Effector CD4-positive, alpha-beta T cell (primary cell): ENCODE results near the gene PITX2. TPM values are rescaled to one million over a fixed set of nuclear protein-coding genes. Genes with fewer than 3 reads are reported as not detected.

ENCODE experiments used
- DNase-seq: peaks from one replicate; pipeline ENCODE4 v3.0.0-alpha.2; 2020
- total RNA-seq: gene quantifications from one replicate; lab custom pipeline; 2026; lab: John Stamatoyannopoulos, UW

PITX2 gene
- total RNA-seq = not detected

DNA sequence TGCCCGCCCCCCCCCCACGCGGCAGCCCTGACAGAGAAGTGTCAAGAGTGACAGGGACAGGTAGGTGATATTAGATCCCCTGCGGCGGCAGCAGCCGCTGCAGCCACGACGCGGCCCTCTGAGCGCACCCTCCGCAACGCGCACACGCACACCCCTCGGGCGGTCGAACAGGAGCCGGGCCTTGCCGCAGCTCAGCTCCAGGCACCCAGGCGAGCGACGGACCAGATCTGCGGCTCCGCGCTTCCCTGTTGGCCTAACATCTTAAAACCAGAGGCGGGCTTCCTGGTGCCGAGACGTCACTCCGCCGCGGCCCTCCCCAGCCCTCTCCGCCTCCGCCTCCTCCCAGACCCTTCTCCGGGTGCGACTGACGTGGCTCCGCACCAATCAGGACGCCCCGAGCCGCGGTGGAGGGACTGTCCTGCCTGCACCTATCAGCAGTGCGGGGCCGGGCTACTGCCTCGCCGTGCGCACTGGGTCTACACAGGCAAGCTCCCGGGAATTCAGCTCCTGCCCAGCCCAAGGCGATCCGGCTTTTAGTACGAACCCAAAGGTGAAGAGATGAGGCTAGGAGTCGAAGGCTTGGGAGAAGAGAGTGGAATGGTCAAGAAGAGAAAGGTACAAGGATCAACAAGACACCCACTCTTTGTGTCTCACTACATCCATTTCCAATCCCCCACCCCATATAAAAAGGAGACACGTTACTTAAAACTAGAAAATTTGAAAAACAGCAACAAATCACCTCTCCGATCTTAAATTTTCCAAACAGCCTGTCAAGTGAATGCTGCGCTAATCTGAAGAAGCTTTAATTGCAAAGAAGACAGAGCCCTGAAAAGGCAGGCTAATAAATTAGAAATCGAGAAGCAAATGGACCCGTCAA is at the start of gene PITX2:
Gene PITX2, minus strand, starts transcription at position 237 of the 877 bp plus-strand sequence. CDS start 617 bp downstream, outside the sequence.
- DNase-seq = no peak

- DNase-seq = no peak
Observed at GRCh38 chr4:110671679-110672078, 48.8 kb upstream of the PITX2 start.

DNA sequence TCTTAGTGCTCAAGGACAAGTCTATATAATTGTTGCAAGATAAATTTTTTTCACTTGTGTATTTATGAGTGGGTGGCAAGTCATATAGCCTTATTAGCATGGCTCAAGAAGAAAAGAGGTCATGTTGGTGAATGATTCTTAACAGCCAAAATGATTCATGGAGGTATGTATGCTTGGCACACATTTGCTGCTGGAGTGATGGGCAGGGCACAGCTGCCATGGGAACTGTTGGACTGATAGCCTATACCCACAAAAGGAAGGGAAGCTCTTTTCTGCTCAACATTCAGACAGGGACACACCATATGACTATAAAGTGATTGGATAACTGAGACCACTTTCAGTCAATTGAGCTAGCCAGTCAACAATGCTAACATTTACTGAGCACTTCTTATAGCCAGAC is 46.8 kb upstream of the PITX2 start:
- DNase-seq = no peak

GRCh38 chr4:110668463-110669235 is 45.8 kb upstream of the PITX2 start:
- DNase-seq = no peak

GRCh38 chr4:110667670-110668069 is 44.8 kb upstream of the PITX2 start:
- no peak for DNase-seq

DNA sequence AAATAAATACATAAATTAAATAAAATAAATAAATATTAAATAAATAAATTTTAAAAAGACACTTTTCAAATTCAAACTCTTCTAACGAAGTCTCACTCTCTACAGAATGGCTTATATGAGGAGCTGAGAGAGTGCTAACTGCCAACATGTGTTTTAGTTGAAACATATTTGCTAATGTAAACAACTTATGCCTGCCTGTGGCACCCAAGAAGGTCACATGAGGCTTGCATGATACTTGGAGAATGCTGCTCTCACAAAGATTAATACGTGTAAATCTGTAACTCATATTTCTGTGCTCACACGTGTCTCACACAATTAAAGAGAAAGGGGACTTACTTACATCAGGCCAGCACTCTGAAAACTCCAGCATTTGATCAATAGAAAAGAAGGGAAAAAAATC is 43.2 kb upstream of the PITX2 start:
- DNase-seq = no peak

- DNase-seq = no peak
Observed at GRCh38 chr4:110663738-110664444, 41.0 kb upstream of the PITX2 start.

GRCh38 chr4:110663206-110663605 is 40.3 kb upstream of the PITX2 start:
- DNase-seq = no peak

GRCh38 chr4:110660755-110661154 is 37.9 kb upstream of the PITX2 start:
- DNase-seq = no peak

- no peak for DNase-seq
Observed at GRCh38 chr4:110654254-110654635, 31.4 kb upstream of the PITX2 start.

DNA sequence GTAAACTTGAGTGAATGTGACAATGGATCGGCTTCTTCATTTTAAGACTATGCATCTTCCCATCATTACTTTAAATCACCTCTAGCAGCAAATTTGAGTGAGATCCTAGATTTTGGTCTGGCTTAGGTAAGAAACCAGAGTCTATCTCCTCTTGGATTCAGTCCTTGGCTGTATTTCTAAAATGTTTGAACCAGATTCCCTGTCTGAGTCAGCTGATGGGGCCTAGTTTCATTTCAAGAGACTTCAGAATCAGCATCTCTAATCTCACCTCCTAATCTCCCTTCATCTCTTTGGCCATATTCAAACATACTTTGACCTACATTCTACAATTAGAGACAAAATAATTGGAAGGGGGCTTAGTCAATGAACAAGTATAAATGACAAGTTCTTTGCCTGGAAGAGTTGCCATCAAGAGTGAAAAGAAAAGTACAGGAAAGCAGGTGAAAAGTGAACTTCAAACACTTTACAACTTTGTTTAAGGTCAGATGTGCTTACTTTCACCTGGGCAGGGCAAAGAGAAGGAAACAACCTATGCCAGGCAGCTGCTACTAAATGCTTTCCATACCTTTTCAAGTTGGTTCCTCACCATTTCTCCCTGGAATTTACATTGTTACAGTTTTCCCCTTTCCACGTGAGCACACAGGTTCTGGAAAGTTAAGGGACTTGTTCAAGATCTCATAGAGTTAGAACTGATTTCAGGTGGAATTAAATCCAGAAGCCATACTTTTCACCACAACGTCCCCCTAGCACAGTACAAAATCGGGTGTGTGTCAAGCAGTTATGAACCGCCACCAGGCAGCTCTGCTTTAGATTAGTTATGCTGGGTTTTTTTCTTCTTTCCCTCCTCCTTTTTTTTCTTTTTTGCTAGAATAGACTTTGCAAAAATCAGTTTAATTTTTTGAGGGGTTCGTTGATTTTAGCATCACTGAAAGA is 30.7 kb upstream of the PITX2 start:
- no peak for DNase-seq

DNA sequence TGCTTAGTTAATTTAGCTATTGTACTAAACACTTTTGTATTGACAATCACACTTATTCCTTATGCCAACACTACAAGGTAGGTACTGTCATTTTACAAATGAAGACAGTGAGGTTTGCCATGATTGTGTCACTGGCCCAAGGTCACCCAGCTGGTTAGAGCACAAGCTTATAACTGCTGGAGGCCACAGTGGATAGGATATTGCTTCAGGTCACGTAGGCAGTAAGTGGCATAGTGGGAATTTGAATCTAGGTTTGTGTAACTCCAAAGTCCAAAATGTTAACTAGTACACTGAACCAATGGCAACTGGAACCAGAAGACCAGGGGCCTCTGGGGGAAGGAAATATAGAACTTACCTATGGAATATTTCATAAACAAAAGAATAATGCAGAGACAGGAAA is 21.1 kb upstream of the PITX2 start:
- DNase-seq = no peak

- no peak for DNase-seq
Observed at GRCh38 chr4:110643096-110643495, 20.2 kb upstream of the PITX2 start.

- DNase-seq = no peak
Observed at GRCh38 chr4:110641218-110641617, 18.3 kb upstream of the PITX2 start.

DNA sequence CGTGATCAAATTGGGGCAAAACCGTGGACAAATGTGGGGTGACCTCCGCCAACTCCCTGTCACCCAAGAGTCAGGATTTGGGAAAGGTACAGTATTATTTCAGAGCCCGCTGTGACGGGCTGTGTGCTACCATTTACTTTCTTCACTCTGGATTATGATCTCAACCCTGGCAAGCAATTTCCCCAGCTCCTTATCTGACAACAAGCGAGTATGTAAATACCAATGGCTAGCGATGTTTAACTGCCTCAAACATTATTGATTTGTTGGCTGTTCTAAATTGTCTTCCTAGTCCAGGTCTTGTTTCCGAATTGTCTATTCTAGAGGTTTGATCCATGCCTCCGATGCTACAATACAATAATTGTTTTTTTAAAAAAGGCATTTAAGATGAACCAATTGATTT is 17.7 kb upstream of the PITX2 start:
- no peak for DNase-seq

DNA sequence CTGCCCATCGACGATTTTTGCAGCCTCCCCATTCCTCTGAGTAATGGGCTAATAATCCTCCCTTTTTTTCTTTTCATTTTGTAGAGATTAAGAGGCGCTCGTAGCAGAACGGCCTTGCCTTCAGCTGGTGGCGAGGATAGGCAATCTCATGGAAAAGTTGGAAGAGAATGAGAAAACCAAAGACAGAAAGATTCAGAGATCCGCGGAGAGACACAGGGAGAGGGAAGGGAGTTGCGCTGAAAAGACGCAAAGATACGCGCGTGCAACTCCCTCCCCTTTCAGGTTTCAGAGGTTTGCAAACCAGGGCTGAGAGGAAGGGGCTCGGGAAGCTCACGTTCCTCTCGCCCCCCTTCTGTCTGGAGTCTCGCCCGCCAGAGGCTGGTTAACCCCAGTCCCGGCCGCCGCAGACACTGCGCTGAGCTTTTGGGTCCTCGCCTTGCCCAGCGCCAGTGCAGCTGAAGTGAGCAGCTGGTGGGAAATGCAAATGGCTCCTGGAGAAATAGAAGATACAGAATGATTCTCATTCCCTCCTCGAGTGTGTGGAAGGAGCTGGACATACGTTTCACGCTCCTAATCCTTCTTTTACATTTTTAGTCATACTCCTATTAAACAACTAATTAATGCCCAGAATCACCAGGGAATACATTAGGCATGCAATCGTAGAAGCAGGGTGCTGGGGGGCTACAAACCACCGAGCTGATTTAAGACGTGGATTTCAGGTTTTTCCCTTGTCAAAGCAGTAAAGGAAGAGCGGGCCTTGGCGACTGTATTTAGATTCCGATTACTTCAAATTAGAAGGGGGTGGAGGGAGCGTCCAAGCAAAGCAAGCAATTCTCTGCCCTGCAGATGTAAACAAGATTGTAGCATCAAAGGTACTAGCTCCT is 16.6 kb upstream of the PITX2 start:
- DNase-seq = no peak

DNA sequence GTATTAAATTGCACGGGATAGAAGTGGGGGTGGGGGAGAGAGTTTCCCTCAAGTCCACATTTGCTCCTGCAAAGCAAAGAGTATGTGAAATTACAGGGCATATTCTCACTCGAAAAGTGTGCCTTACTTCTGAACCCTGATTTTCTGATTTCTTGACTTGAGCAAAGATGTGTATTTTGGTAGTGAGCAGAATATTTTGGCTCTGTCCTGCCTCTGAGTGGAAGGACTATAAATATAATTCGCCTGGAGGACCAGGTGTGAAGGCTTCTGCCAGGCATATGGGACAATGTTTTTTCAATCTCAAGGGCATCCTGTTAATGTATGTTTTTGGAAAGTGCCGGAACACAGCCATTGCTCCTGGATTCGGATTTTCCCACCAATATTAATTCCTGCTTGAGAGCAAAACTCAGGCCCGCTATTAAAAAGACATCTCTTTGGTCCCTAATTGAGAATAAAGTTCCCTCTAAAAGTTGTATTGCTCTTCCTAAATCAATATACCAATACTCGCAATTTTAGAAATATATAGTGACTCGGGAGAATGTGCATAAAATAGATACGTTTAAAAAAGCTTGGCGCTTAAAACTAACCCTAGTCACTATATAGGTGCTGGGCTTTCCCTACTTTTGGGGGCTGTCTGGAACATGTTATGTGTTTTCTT is 15.3 kb upstream of the PITX2 start:
- DNase-seq = no peak

GRCh38 chr4:110637408-110638088 is 14.7 kb upstream of the PITX2 start:
- DNase-seq = no peak

GRCh38 chr4:110636680-110637407 is 14.0 kb upstream of the PITX2 start:
- DNase-seq = no peak
